Measurements from ENCODE around the gene INTS11. TPM values are rescaled to one million over a fixed set of nuclear protein-coding genes. Genes with fewer than 3 reads are reported as not detected.
A peak's percentile ranks its signal among the peaks of the same experiment; 100 is the strongest.

Gene INTS11
- total and polyA plus RNA-seq, 2 donors (not counting 1 experiment from before 2014, with no cell fraction given) = 149 to 245 TPM

DNA sequence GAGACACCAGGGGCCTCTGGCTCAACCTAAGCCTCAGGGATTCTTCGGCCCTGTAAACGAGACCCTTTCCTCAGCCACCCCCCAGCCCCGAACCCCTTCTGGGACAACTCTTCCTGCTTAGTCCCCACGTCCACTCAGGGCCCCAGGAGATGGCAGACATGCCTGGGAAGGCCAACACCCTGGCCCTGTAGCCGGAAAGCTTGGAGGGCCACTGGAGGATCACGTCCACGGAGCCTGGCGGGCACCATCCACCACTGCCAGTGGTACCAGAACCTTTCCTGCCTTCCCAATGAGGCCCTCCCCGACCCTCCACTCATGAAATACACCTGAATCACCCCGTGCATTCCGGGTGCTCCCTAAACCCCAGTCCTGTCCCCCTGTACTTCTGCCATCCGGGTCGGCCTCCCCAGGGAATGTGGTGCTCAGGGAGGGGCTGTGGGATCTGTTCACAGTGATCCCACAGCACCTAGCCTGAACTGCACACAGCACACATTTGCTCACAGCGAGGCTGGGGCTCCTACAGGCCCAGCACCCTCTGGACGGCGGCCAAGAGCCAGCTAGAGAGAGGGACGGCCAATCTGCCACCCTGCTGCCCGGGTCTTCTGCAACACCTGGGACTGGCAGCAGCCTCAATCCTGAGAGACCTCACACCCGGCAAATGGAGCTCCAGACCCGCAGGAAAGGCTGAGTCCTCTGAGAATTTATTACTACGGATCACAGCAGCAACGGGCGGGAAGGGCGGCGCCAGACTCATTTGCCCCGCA lies 48.8 kb upstream of the INTS11 start:
- peak overlapping the region; percentile 84 for H3K4me3 Mint-ChIP-seq
- H3K27me3 Mint-ChIP-seq = no peaks in the 10 kb centered on the region
- H3K4me1 Mint-ChIP-seq = peaks cover 11% of the 10 kb centered on the region
- intact Hi-C loops (cut with micrococcal nuclease) = no loop called here
- Histone ChIP-seq H3K36me3 (replicated peaks in 1 of 2; ENCODE audit: control extremely low read depth in 1 of 2, control insufficient read depth in 1 of 2, extremely low read depth in 1 of 2, insufficient read depth in 2 of 2, low read length in 1 of 2) (peaks cover 0 to 10% of the 10 kb centered on the region in 2 experiments), H3K27ac (ENCODE audit: low read length in 2 of 2) (no peak overlapping the region), H4K20me1 (ENCODE audit: control insufficient read depth, insufficient read depth, low read length, poor library complexity, severe bottlenecking) (peaks cover 21% of the 10 kb centered on the region), H3K9me3 (ENCODE audit: control extremely low read depth in 1 of 3, control insufficient read depth in 2 of 3, insufficient read depth in 1 of 3, low read length in 2 of 3) (peaks cover 0 to 3% (median 0%) of the 10 kb centered on the region in 3 donors), H3K4me1 (ENCODE audit: control insufficient read depth in 2 of 2, insufficient read depth in 2 of 2, low read length in 2 of 2) (peaks cover 19 to 37% of the 10 kb centered on the region in 2 donors), H3K79me2 (ENCODE audit: control insufficient read depth, insufficient read depth, low read length) (peaks cover 15% of the 10 kb centered on the region), H2AFZ (ENCODE audit: insufficient read depth, low read depth, low read length, poor library complexity, severe bottlenecking) (no peak overlapping the region), H3K9ac (ENCODE audit: low read length) (no peak overlapping the region), H3K4me3 (ENCODE audit: control extremely low read depth in 1 of 5, extremely low read depth in 1 of 5, insufficient read depth in 1 of 5, low read depth in 2 of 5, low read length in 4 of 5) (no peak overlapping the region), H3K27me3 (replicated peaks in 1 of 4; ENCODE audit: control extremely low read depth in 1 of 4, control insufficient read depth in 3 of 4, insufficient read depth in 4 of 4, low read length in 3 of 4) (no peaks in the 10 kb centered on the region), H3K4me2 (replicated peaks; ENCODE audit: low read depth, low read length, poor library complexity, severe bottlenecking) (peak overlapping the region; percentile 84)
- TF ChIP-seq CTCF (IDR thresholded peaks at IDR 0.05) = no peak
- no peak for TF ChIP-seq EZH2 (IDR thresholded peaks at IDR 0.05; ENCODE audit: borderline replicate concordance, insufficient read depth, low read depth, low read length, poor library complexity, severe bottlenecking)
- no peaks in the 10 kb centered on the region for H3K9me3 Mint-ChIP-seq (ENCODE audit: insufficient read depth)
- ATAC-seq (ENCODE audit: low read depth) = no peak
- WGBS (ENCODE audit: insufficient coverage) = 96% methylated on average over 22 of the region's 26 CpGs
- H3K27ac Mint-ChIP-seq = peak overlapping the region; percentile 53
- CTCF ChIA-PET = interaction anchor here (0.6 to 3.2 kb wide), 10 partner anchors 23 to 388 kb away, joined by 3 to 16 read pairs (median 4); partner anchors contain the start of gene CCNL2
- POLR2A ChIA-PET = interaction anchor here (0.6 to 1.0 kb wide), 2 partner anchors 26 to 30 kb away, joined by 3 read pairs; partner anchors contain the start of gene CCNL2
- no peak for DNase-seq
